Gastrocnemius medialis (tissue), 4 donors: ENCODE results near the gene SHANK3.

Experiments used
- POLR2A ChIP-seq, 2 donors: fragments of 450-650 bp; IDR thresholded peaks; one replicate each; pipeline ENCODE4 v1.6.1; 2017; ENCODE audit warnings: antibody characterized with exemption in 2 of 2, mild to moderate bottlenecking in 2 of 2, moderate library complexity in 2 of 2
- TF ChIP-seq, protein P1 (sequence below), 5 experiments: fragments of 450-650 bp in 3 of 5; fragments of 200-600 bp in 2 of 5; sonication (generic) in 2 of 5; IDR thresholded peaks in 4 of 5; conservative IDR thresholded peaks in 1 of 5; 1 replicate in 4 of 5; 2 replicates in 1 of 5; pipeline ENCODE4 v1.5.1; 2016 to 2019; ENCODE audit warnings: antibody characterized with exemption in 5 of 5, mild to moderate bottlenecking in 3 of 5, moderate library complexity in 3 of 5

GRCh38 chr22:50660306-50660705 lies 12.3 kb upstream of the SHANK3 start:
- no peak for TF ChIP-seq POLR2A (IDR thresholded peaks at IDR 0.05)
- TF ChIP-seq, protein P1, sequence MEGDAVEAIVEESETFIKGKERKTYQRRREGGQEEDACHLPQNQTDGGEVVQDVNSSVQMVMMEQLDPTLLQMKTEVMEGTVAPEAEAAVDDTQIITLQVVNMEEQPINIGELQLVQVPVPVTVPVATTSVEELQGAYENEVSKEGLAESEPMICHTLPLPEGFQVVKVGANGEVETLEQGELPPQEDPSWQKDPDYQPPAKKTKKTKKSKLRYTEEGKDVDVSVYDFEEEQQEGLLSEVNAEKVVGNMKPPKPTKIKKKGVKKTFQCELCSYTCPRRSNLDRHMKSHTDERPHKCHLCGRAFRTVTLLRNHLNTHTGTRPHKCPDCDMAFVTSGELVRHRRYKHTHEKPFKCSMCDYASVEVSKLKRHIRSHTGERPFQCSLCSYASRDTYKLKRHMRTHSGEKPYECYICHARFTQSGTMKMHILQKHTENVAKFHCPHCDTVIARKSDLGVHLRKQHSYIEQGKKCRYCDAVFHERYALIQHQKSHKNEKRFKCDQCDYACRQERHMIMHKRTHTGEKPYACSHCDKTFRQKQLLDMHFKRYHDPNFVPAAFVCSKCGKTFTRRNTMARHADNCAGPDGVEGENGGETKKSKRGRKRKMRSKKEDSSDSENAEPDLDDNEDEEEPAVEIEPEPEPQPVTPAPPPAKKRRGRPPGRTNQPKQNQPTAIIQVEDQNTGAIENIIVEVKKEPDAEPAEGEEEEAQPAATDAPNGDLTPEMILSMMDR (IDR thresholded peaks at IDR 0.05 in 4 of 5, conservative IDR thresholded peaks at IDR 0.05 in 1 of 5) = no peak
